GM18520 (cell line): ENCODE results near the gene ZFPM1.
"Not testable (repeated sequence)": the region's sequence is repeated elsewhere in the genome, so short reads cannot be mapped to it uniquely, and the experiment has no call there.

Source experiments
- ATAC-seq: cut with Tn5 transposase; IDR thresholded peaks from one replicate; pipeline ENCODE4 v1.9.1; 2021; ENCODE audit not compliant: unreplicated experiment

Gene ZFPM1

GRCh38 chr16:88478889-88479792 lies 26.1 kb downstream of the ZFPM1 start:
- no peak for ATAC-seq

- ATAC-seq, result no peak
Measured at GRCh38 chr16:88479793-88480760, 27.0 kb downstream of the ZFPM1 start.

GRCh38 chr16:88480829-88481228 lies 27.7 kb downstream of the ZFPM1 start:
- ATAC-seq, result no peak

- ATAC-seq, result no peak
Measured at GRCh38 chr16:88481851-88482250, 28.8 kb downstream of the ZFPM1 start.

GRCh38 chr16:88482630-88483391 lies 29.7 kb downstream of the ZFPM1 start:
- no peak for ATAC-seq

GRCh38 chr16:88483392-88483641 lies 30.2 kb downstream of the ZFPM1 start:
- no peak for ATAC-seq

GRCh38 chr16:88484505-88485365 lies 31.7 kb downstream of the ZFPM1 start:
- ATAC-seq, result no peak

GRCh38 chr16:88485366-88485741 lies 32.3 kb downstream of the ZFPM1 start:
- ATAC-seq, result not testable (repeated sequence)

- ATAC-seq, result no peak
Measured at GRCh38 chr16:88486398-88487123, 33.5 kb downstream of the ZFPM1 start.

GRCh38 chr16:88487124-88487432 lies 34.0 kb downstream of the ZFPM1 start:
- no peak for ATAC-seq

- ATAC-seq, result no peak
Measured at GRCh38 chr16:88487920-88488851, 35.1 kb downstream of the ZFPM1 start.

- no peak for ATAC-seq
Measured at GRCh38 chr16:88489163-88489741, 36.2 kb downstream of the ZFPM1 start.

- no peak for ATAC-seq
Measured at GRCh38 chr16:88491001-88491559, 38.0 kb downstream of the ZFPM1 start.

- no peak for ATAC-seq
Measured at GRCh38 chr16:88491560-88492310, 38.7 kb downstream of the ZFPM1 start.

GRCh38 chr16:88493879-88494278 lies 40.8 kb downstream of the ZFPM1 start:
- no peak for ATAC-seq

- ATAC-seq, result no peak
Measured at GRCh38 chr16:88494335-88495154, 41.5 kb downstream of the ZFPM1 start.
